Parathyroid adenoma (tissue), 2 donors: ENCODE data around the gene APEH.
A peak's percentile ranks its signal among the peaks of the same experiment; 100 is the strongest.

Experiments used
- H2AFZ ChIP-seq: fragments of 300-600 bp; sonication (generic); one replicate; pipeline ENCODE4 v1.7.0; 2017; ENCODE audit warnings: antibody characterized with exemption, mild to moderate bottlenecking
- H3K27ac ChIP-seq: fragments of 300-600 bp; sonication (generic); one replicate; pipeline ENCODE4 v1.7.0; 2017
- H3K27me3 ChIP-seq: fragments of 300-600 bp; sonication (generic); one replicate; pipeline ENCODE4 v1.7.0; 2017; ENCODE audit warnings: low read length; ENCODE audit not compliant: control insufficient read depth, insufficient read depth
- H3K36me3 ChIP-seq: fragments of 300-600 bp; sonication (generic); one replicate; pipeline ENCODE4 v1.7.0; 2017; ENCODE audit warnings: low read length; ENCODE audit not compliant: control insufficient read depth, insufficient read depth
- H3K4me1 ChIP-seq: fragments of 300-600 bp; sonication (generic); one replicate; pipeline ENCODE4 v1.7.0; 2017; ENCODE audit warnings: control low read depth
- H3K4me2 ChIP-seq: fragments of 300-600 bp; sonication (generic); one replicate; pipeline ENCODE4 v1.7.0; 2017; ENCODE audit warnings: low read length
- H3K4me3 ChIP-seq: fragments of 300-600 bp; sonication (generic); one replicate; pipeline ENCODE4 v1.7.0; 2017; ENCODE audit warnings: low read depth, low read length
- H3K79me2 ChIP-seq: fragments of 300-600 bp; sonication (generic); one replicate; pipeline ENCODE4 v1.7.0; 2017; ENCODE audit warnings: control low read depth
- H3K9ac ChIP-seq: fragments of 300-600 bp; sonication (generic); one replicate; pipeline ENCODE4 v1.7.0; 2017; ENCODE audit warnings: mild to moderate bottlenecking
- H3K9me3 ChIP-seq: fragments of 300-600 bp; sonication (generic); one replicate; pipeline ENCODE4 v1.7.0; 2017; ENCODE audit warnings: low read length; ENCODE audit not compliant: control insufficient read depth
- CTCF ChIP-seq: fragments of 300-600 bp; sonication (generic); IDR thresholded peaks from one replicate; pipeline ENCODE4 v1.7.0; 2017; ENCODE audit warnings: antibody characterized with exemption, mild to moderate bottlenecking
- donor health status: primary hyperparathyroidism.

The APEH gene

GRCh38 chr3:49721596-49721895 is 47.4 kb downstream of the APEH start:
- no peaks in the 10 kb centered on the region for H3K36me3 ChIP-seq
- H3K27ac ChIP-seq: no peak overlapping the region
- no peak overlapping the region for H3K9ac ChIP-seq
- no peaks in the 10 kb centered on the region for H3K79me2 ChIP-seq
- H3K4me1 ChIP-seq: peaks cover 11% of the 10 kb centered on the region
- no peak overlapping the region for H2AFZ ChIP-seq
- H3K9me3 ChIP-seq: no peaks in the 10 kb centered on the region
- H3K27me3 ChIP-seq: no peaks in the 10 kb centered on the region
- H3K4me3 ChIP-seq: no peak overlapping the region
- H3K4me2 ChIP-seq: no peak overlapping the region
- TF ChIP-seq CTCF: no peak

DNA sequence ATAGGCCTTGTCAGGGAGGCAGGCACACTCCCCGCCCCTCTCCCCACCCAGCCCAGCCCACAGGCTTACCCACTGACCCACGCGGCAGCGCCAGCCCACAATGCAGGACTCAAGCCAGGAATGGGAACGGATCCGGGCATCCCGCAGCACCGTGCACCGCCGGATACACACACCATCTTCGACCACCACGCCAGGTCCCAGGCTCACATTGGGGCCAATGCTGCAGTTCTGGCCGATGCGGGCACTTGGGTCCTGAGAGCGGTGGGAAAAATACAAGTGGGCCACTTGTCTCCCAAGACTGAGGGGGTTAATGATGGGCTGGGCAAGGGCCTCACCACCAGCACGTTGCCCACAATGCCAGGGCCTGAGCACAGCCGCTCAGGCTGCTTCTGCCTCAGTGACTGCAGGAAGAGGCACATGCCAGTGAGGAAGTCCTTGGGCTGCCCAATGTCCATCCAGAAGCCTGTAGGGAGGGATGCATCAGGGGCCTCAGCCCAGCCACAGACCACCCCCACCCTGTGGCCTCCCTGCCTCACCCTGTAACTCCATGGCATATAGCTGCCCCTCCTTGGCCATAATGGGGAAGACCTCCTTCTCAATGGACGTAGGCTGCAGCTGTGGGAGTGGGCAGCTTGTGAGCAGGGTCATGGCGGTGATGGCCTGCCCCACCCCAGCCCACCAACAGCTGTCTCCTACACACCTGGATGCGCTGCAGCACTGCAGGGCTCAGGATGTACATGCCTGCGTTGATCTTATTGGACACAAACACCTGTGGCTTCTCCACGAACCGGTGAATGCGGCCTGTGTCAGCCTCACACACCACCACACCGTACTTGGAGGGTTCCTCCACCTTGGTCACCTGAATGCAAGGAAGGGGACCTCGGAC is 48.0 kb downstream of the APEH start:
- Histone ChIP-seq H3K4me3 (no peak overlapping the region), H3K27ac (no peak overlapping the region), H3K36me3 (no peaks in the 10 kb centered on the region), H3K4me2 (no peak overlapping the region), H3K9me3 (no peaks in the 10 kb centered on the region), H2AFZ (no peak overlapping the region), H3K4me1 (peaks cover 11% of the 10 kb centered on the region), H3K27me3 (no peaks in the 10 kb centered on the region), H3K79me2 (no peaks in the 10 kb centered on the region), H3K9ac (no peak overlapping the region)
- no peak for TF ChIP-seq CTCF

- no peak for TF ChIP-seq CTCF
- Histone ChIP-seq H3K27ac (peak overlapping the region; percentile 62), H3K27me3 (no peaks in the 10 kb centered on the region), H3K4me2 (peak overlapping the region; percentile 100), H3K9ac (no peak overlapping the region), H3K79me2 (no peaks in the 10 kb centered on the region), H3K4me1 (peaks cover 11% of the 10 kb centered on the region), H3K4me3 (peak overlapping the region; percentile 95), H3K9me3 (no peaks in the 10 kb centered on the region), H3K36me3 (no peaks in the 10 kb centered on the region), H2AFZ (peak overlapping the region; percentile 81)
Measured at GRCh38 chr3:49722896-49723295, 48.7 kb downstream of the APEH start.

- Histone ChIP-seq H3K4me1 (peaks cover 11% of the 10 kb centered on the region), H3K4me2 (peak overlapping the region; percentile 100), H3K9me3 (no peaks in the 10 kb centered on the region), H2AFZ (peak overlapping the region; percentile 81), H3K27me3 (no peaks in the 10 kb centered on the region), H3K36me3 (no peaks in the 10 kb centered on the region), H3K79me2 (no peaks in the 10 kb centered on the region), H3K9ac (peak overlapping the region; percentile 15), H3K4me3 (peak overlapping the region; percentile 95), H3K27ac (peak overlapping the region; percentile 62)
- TF ChIP-seq CTCF: no peak
Measured at GRCh38 chr3:49723296-49723627, 49.1 kb downstream of the APEH start.
